GM18526 (cell line): Measurements from ENCODE around the gene TMOD1.

ENCODE experiments used
- POLR2A ChIP-seq: IDR thresholded peaks from 3 replicates; pipeline ENCODE4 v1.6.1; 2011; ENCODE audit not compliant: insufficient read length; ENCODE audit errors: extremely low read depth

Gene TMOD1

DNA sequence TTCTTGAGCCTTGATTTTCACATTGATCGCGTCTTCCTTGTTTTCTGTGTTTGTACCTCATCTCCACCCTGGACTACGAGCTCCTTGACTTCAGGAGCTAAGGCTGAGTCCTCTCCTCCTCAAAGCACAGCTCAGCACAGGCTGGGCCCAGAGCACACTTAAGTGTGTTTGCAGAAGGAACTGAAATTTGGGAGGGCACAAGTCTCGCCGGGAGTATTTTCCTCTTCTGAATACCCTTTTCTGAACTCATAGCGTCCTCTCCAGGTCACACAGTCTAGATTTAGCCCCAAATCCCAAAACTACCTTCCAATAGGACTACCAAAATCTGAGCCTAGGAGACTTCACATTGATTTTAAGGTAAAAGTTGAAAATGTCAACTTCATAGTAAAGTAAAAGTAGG lies 90.1 kb downstream of the TMOD1 start:
- TF ChIP-seq POLR2A: no peak

DNA sequence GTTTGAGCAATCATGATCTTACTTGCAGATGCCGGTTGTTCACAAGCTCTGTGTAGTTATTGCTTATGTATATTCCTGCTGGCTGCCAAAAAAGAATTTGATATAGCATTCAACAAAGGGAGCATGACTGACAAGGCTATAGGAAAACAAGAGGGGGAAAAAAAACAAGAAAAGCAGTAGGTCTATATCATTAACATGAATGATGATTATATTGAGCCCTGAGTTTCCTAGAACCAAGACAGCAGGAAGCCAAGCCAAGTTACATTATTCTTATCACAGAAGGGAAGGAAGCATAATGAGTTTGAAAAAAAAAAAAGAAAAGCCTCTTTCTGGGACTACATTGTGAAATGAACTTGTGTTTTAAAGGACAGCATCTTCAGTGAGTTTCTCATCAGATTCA lies 90.7 kb downstream of the TMOD1 start:
- no peak for TF ChIP-seq POLR2A

DNA sequence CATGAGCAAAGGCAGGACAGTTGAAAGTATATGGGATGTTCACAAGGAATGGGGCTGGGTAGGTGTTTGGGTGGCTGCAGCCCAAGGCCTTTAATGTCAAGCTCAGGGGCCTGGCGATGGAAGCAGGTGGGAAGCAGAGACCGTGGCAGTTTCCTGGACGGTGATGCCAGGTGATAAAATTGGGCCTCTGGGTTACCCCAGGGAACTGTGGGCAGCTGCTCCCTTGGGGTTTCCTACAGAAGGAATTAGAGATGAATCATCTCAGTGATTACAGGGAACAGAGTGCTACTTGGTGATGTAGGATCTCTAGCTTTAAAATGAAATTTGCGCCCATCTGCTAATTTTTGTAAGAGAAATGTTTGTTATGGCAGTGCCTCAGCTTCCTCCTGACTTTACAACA lies 92.5 kb downstream of the TMOD1 start:
- no peak for TF ChIP-seq POLR2A

DNA sequence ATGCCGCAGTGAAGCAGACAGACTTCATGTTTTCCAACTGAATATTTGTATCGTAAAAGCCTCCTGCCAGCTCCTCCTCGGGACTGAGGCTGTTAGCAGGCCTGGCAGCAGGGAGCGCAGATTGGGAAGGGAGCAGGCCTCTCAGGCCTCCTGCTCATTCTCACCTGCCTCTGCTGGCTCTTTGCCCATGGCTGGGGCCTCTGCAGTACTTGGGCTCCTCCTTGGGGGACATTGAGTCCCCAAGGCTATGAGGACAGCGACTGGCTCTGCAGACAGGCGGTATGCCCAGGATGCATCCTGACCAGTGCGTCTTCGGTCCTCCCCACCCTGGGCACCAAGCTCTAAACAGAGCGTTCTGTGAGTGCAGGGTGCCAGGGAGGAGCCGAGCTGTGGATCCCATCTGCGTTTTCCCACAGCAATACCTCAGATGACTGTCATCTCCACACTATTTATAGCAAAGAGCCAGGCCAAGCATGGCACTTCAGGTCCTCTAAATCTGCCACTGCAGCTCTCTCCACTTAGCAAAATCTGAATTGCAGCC lies 93.0 kb downstream of the TMOD1 start:
- TF ChIP-seq POLR2A: no peak

DNA sequence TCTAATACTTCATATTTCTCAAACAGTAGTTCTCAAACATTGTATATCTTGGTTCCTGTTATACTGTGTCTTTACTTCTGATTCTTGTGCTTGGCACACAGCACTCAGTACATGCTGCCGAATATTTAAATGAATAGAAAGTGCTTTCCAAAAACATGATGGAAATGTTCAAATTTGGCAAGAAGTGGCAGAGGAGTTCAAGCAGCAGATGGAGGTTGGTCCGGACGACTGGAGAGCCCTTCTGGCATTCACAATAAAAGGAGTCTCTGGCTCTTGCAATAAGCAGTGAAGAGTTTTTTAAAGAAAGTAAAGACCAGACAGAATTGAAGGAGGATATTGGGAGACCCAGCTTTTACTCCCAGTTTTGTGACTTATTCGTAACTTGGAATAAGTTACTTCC lies 95.4 kb downstream of the TMOD1 start:
- TF ChIP-seq POLR2A: no peak

DNA sequence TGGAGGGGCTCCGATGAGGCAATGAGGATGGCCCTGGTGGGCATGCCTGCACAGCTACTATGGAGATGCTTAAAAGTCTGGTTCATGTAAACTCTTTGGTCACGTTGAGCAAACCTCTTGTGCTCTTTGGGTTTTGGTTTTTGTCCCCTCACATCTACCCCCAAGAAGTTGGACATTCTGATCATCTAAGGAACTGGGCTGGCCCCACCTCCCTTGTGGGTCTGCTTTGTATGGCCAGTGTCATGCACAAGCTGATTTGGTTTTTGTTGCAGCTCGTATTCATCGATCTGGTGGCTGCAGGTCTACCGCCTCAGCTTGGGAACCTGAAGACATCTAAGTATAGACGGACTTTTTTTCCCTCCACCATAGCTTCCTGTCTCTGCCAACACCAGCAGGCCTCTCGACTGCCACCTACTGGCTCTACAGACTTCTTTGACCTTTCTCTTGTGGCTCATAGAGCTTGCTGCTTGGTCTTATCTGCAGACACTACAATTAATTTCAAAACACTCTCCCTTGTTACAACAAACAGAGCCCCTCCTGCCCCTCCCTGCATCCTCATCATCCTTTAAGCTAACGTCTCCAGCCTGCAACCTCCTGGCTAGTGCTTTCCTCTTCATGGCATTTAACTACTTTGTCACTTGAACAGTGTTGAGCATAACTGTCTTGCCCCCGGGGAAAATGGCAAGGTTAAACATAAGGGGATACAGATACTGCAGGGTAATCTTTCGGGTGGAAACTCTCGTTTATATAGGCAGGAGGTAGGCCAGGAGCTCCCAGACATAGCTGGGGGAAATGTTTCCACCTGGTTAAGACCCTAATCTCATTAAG lies 97.2 kb downstream of the TMOD1 start:
- no peak for TF ChIP-seq POLR2A

DNA sequence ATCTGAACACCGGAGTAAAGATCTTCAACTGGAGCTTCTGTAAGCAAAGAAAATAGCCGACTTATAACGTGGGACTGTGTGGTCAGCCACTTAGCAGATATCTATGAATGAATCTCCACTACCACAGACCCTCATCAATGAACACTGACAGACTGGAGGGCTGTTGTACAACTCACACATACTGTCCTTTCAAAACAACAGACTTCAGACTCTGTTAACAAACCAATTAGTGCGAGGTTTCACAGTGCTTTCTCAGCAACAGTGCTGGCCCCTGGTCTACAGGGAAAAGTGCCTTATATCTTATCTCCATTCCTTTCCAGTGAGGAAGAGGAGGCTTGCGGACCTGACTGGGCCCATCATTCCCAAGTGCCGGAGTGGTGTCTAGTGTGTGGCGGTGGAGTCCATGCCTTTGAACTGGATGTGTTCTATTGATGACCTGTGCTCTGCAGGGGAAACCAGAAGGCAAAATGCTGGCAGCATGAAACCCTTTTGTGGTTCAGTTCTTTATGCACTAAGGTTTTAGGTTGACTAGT lies 97.9 kb downstream of the TMOD1 start:
- no peak for TF ChIP-seq POLR2A

DNA sequence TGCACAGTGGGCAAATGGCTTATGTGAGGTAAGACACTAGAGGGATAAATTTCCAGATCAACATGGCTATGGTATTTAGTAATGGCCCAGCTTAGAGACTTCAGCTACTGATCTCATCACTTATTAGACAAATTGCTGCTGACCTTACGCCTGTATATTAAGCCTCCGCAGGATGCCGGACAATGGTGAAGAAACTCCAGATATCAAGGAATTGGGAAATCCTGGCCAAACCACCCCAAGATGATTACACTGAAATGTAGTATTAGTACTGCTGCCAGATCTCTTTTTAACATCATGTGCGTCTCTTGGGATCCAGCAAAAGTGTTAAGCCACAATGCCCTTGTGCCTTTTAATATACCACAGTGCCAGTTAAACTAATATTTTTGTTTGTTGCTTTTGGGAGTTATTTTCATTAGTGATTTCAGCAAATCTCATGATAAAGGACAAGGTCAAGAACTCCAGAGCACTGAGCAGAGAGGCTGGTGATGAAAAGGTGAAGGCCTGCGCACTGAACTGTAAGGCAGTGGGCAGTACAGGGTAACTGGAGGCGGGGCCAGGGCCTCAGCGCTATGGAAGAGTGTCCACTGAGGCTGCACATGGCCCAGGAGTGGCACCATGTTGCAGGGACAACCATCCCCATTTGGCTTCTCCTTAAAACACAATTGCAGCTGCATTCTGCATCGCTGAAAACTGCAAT lies 99.2 kb downstream of the TMOD1 start:
- no peak for TF ChIP-seq POLR2A

DNA sequence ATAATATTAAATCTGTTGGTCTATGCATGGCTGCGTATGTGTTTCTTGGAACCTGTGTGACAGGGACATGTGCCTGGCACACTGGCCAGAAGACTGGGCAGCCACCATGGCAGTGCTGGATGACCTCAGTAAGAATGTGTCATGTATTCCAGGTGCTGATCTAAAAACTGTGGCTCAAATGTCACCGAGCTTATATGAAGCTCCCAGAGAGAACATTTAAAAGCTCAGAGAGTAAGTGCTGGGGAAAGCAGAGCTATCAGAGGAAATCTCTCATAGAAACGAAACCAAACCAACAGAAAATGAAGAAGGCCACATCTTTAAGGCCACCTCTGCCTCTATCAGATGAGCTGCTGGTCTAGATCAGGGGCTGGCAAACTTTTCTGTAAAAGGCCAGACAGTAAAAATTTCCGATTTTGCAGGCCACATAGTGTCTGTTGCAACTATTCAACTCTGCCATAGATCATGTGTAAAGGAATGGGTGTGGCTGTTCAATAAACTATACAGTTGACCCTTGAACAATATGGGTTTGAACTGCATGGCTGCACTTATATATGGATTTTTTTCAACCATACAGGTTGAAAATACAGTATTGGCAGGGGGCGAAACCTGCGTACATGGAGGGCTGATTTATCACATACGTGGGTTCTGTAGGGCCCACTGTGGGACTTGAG lies 99.9 kb downstream of the TMOD1 start:
- no peak for TF ChIP-seq POLR2A

DNA sequence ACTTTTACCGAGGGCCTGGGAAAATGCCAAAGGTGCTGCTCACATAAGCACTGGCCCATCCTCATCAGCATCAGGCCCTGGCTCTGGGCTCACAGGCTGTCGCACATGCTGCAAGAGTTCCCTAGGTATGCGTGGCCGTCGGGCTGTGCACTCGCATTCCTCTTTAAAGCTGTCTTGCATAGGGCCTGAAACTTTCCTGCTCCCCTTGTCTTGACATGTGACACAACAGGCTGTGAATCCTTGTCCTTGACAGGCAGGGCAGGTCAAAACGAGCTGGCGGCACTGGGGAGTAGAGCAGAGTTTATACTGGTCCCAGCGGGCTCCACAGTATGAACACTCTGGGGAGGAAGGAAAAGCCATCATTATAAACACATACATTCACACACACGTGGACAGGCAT lies 101.0 kb downstream of the TMOD1 start:
- no peak for TF ChIP-seq POLR2A

DNA sequence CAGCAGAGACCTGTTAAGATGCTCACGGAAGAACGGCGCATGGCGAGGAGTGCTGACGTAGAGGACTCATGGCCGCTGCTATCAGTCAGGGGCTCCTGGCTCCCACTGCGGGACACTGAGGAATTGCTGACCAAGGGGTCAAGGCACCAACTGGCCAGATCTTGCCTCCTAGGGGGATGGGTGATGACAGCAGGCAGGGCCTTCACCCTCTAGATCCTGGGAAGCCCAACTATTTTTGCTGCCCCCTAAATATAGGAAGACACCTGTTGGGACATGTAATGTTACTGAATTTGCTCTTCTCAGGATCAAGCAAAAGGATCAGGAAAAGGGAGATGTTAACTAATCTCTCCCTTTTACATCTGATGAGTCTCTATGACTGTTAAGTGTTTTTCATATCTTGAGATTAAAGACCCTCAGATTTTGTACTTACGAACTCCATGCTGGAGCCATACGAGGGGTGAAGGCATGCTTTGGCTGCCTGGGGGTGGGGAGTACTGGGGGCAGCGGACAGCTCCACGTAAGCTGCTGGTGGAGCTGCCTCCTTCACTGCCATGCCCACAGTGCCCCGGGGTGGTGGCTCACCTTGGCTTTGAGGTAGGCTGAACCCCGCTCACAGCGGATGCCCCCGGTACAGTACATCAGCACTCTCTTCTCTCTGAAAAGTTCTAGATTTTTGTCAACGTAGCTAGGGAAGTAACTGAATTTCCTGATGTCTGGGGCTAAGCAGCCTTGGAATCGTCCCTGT lies 103.6 kb downstream of the TMOD1 start:
- TF ChIP-seq POLR2A: no peak

DNA sequence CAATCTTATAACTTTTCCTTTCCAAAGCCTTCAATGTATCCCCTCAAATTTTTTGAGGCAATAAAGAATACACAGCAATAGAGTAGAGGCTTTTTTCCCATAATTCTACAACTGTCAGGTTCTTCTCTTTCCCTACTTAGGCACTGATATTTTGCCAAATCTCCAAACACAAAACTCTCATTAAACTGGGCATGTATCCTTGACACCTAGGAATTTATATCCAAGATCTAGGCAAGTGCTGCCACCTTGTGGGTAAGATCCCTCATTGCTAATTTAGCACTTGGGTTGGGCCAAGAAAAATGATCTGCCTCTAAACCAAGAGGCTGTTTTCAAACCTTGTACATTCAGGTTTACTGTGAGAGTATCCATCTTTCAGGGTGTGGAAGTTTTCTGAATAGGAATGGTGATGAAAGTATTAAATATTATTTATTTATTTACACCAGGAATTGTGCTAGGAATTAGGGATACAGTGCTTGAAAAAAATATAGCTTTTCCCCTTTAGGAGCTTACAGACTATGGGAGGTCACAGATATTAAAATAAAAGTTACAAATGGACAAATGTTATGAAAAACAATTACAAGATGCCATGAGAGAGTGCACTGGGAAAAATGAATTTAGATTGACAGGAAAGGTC lies 114.1 kb downstream of the TMOD1 start:
- TF ChIP-seq POLR2A: no peak

DNA sequence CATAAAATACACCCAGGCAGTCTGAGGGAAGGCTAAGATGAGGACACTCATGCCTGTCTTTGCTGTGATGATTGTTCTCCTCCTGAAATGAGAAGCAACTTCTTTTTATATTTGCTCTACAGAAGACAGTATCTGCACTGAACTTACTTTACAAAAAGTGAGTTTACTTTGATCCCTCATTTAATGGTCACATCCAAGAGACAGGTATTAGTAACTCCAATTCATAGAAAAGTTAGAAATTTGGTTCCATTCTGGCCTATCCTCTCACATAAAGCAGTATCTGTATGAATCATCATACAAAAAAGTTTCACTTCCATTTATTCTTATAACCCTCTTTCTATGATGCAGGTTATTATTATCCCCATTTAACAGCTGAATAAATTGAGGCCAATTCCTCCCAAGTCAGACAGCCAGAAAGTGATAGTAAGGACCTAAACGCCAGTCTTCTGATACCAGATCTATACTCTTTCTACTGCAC lies 116.5 kb downstream of the TMOD1 start:
- no peak for TF ChIP-seq POLR2A

DNA sequence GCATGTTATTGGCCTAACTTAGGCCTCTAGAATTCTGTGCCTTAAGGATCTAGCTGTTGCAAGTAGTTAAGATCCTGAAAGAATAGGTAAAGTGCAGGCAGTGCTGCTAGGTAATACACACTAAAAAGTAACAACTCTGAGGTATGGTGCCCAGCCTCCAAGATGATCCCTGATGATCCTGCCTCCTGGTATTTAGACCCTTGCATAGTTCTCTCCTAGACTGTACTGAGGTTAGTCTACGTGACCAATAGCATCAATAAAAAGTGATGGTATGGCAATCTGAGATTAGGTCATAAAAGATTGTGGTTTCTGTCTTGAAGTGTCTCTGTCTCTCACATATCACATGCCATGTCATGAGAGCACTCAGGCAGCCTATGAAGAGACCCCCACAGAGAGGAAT lies 122.5 kb downstream of the TMOD1 start:
- no peak for TF ChIP-seq POLR2A
